IMR-90 (cell line): ENCODE measurements around the gene UQCRQ. TPM values are rescaled to one million over a fixed set of nuclear protein-coding genes. Genes with fewer than 3 reads are reported as not detected.

Source experiments
- ATAC-seq: fragments of 200-7000 bp; cut with Tn5 transposase; 2 replicates; pipeline ENCODE4 v1.9.1; 2020; ENCODE audit warnings: low read depth, mild to moderate bottlenecking, moderate library complexity
- BruUV-seq: library from RNA; stranded (reverse); fragments of 400-500 nt; replicated peaks from 2 replicates; lab custom pipeline; 2021; lab: Mats Ljungman, UMichigan
- CTCF ChIA-PET: fragments of 300-600 bp; formaldehyde crosslinking; extraction: SDS; loops from one replicate; lab custom pipeline; 2021; ENCODE audit warnings: antibody characterized with exemption; lab: Yijun Ruan, JAX
- POLR2A ChIA-PET: fragments of 300-600 bp; sonication (Branson Sonifier 250); formaldehyde crosslinking; loops from one replicate; lab custom pipeline; 2022; ENCODE audit warnings: antibody characterized with exemption; ENCODE audit not compliant: unreplicated experiment; lab: Charles Lee
- DNase-seq: peaks from one replicate; pipeline ENCODE4 v3.0.0; 2013
- H2AFZ ChIP-seq: replicated peaks from 2 replicates; pipeline ENCODE3; 2013; ENCODE audit warnings: low read length, mild to moderate bottlenecking; ENCODE audit not compliant: poor library complexity
- H2AK5ac ChIP-seq: 2 replicates; pipeline ENCODE4 v1.6.1; 2013; ENCODE audit warnings: low read depth, low read length, inconsistent platforms
- H2AK9ac ChIP-seq: replicated peaks from 2 replicates; pipeline ENCODE3; 2013; ENCODE audit warnings: mild to moderate bottlenecking, low read depth, low read length, moderate library complexity; ENCODE audit not compliant: poor library complexity
- H2BK120ac ChIP-seq: 2 replicates; pipeline ENCODE4 v1.6.1; 2013; ENCODE audit warnings: low read depth, low read length, inconsistent platforms
- H2BK15ac ChIP-seq: 3 replicates; pipeline ENCODE4 v1.6.1; 2013; ENCODE audit warnings: low read depth, low read length, inconsistent platforms
- H2BK20ac ChIP-seq: 2 replicates; pipeline ENCODE4 v1.6.1; 2013; ENCODE audit warnings: low read depth, mild to moderate bottlenecking, inconsistent platforms, low read length, moderate library complexity
- H2BK5ac ChIP-seq: 2 replicates; pipeline ENCODE4 v1.6.1; 2013; ENCODE audit warnings: mild to moderate bottlenecking, low read depth, low read length, inconsistent platforms; ENCODE audit not compliant: poor library complexity, severe bottlenecking
- H3K14ac ChIP-seq: replicated peaks from 2 replicates; pipeline ENCODE4 v1.6.1; 2013; ENCODE audit warnings: low read depth, low read length, inconsistent platforms
- H3K18ac ChIP-seq: 2 replicates; pipeline ENCODE4 v1.6.1; 2013; ENCODE audit warnings: low read depth, low read length, control low read depth
- H3K23ac ChIP-seq: 2 replicates; pipeline ENCODE4 v1.6.1; 2013; ENCODE audit warnings: low read depth, low read length, inconsistent platforms
- H3K27ac ChIP-seq: 2 replicates; pipeline ENCODE4 v1.5.1; 2013; ENCODE audit warnings: mild to moderate bottlenecking, control low read depth, low read length; ENCODE audit not compliant: insufficient read depth
- H3K27me3 ChIP-seq: 2 replicates; pipeline ENCODE4 v1.6.1; 2013; ENCODE audit warnings: low read length; ENCODE audit not compliant: control insufficient read depth, insufficient read depth
- H3K36me3 ChIP-seq: 2 replicates; pipeline ENCODE4 v1.6.1; 2013; ENCODE audit warnings: low read length, mixed read lengths; ENCODE audit not compliant: control insufficient read depth, insufficient read depth
- H3K4ac ChIP-seq: 2 replicates; pipeline ENCODE4 v1.6.1; 2013; ENCODE audit warnings: low read depth, low read length, inconsistent platforms
- H3K4me1 ChIP-seq: 2 replicates; pipeline ENCODE4 v1.6.1; 2013; ENCODE audit warnings: low read length, mixed read lengths; ENCODE audit not compliant: control insufficient read depth, insufficient read depth
- H3K4me2 ChIP-seq: 2 replicates; pipeline ENCODE4 v1.6.1; 2013; ENCODE audit warnings: low read depth, mild to moderate bottlenecking, control low read depth, low read length, moderate library complexity
- H3K4me3 ChIP-seq: 2 replicates; pipeline ENCODE4 v1.5.1; 2013; ENCODE audit warnings: low read depth, mild to moderate bottlenecking, control low read depth, low read length, moderate library complexity; ENCODE audit not compliant: insufficient read depth
- H3K56ac ChIP-seq: 2 replicates; pipeline ENCODE4 v1.6.1; 2013; ENCODE audit warnings: low read length, inconsistent platforms; ENCODE audit not compliant: insufficient read depth; ENCODE audit errors: extremely low read depth
- H3K79me1 ChIP-seq, 2 experiments: 2 replicates each; pipeline ENCODE4 v1.6.1; 2013; ENCODE audit warnings: low read length in 2 of 2, inconsistent platforms in 1 of 2, low read depth in 1 of 2
- H3K9ac ChIP-seq: 2 replicates; pipeline ENCODE4 v1.6.1; 2013; ENCODE audit warnings: low read depth, low read length, control low read depth
- H3K9me1 ChIP-seq: 2 replicates; pipeline ENCODE4 v1.6.1; 2013; ENCODE audit warnings: low read length, inconsistent platforms; ENCODE audit not compliant: insufficient read depth
- H3K9me3 ChIP-seq: 2 replicates; pipeline ENCODE4 v1.6.1; 2013; ENCODE audit warnings: low read length; ENCODE audit not compliant: control insufficient read depth, insufficient read depth
- H4K20me1 ChIP-seq: 2 replicates; pipeline ENCODE4 v1.6.1; 2013; ENCODE audit warnings: low read length, inconsistent platforms; ENCODE audit not compliant: insufficient read depth
- H4K5ac ChIP-seq: 2 replicates; pipeline ENCODE4 v1.6.1; 2013; ENCODE audit warnings: mild to moderate bottlenecking, low read depth, low read length, control low read depth
- H4K8ac ChIP-seq, 2 experiments: 2 replicates each; pipeline ENCODE4 v1.6.1; 2013; ENCODE audit warnings: low read depth in 2 of 2, low read length in 2 of 2, control low read depth in 1 of 2, inconsistent platforms in 1 of 2
- H4K91ac ChIP-seq: 2 replicates; pipeline ENCODE4 v1.6.1; 2013; ENCODE audit warnings: low read depth, low read length, inconsistent platforms; ENCODE audit not compliant: insufficient read depth
- BHLHE40 ChIP-seq: fragments of 150-350 bp; IDR thresholded peaks from 2 replicates; pipeline ENCODE4 v1.6.1; 2016; ENCODE audit warnings: mild to moderate bottlenecking, low read depth, low read length
- CEBPB ChIP-seq: IDR thresholded peaks from 2 replicates; pipeline ENCODE4 v1.6.1; 2012; ENCODE audit warnings: low read depth, low read length, improper control_type of control experiment
- CHD1 ChIP-seq: IDR thresholded peaks from 2 replicates; pipeline ENCODE4 v1.6.1; 2012; ENCODE audit warnings: low read depth, low read length, improper control_type of control experiment
- ELK1 ChIP-seq: fragments of 150-350 bp; IDR thresholded peaks from 2 replicates; pipeline ENCODE4 v1.6.1; 2016; ENCODE audit warnings: low read depth, mild to moderate bottlenecking, low read length, moderate library complexity, borderline replicate concordance
- FOS ChIP-seq: fragments of 150-350 bp; IDR thresholded peaks from 2 replicates; pipeline ENCODE4 v1.6.1; 2016; ENCODE audit warnings: low read depth, low read length
- MAFK ChIP-seq: IDR thresholded peaks from 2 replicates; pipeline ENCODE4 v1.6.1; 2012; ENCODE audit warnings: low read depth, low read length, improper control_type of control experiment
- MAZ ChIP-seq: IDR thresholded peaks from 2 replicates; pipeline ENCODE4 v1.6.1; 2012; ENCODE audit warnings: low read depth, mild to moderate bottlenecking, low read length, improper control_type of control experiment, moderate library complexity, borderline replicate concordance
- MXI1 ChIP-seq: IDR thresholded peaks from 2 replicates; pipeline ENCODE4 v1.6.1; 2012; ENCODE audit warnings: low read depth, mild to moderate bottlenecking, low read length, moderate library complexity, borderline replicate concordance
- NFE2L2 ChIP-seq: fragments of 150-350 bp; IDR thresholded peaks from 2 replicates; pipeline ENCODE4 v1.6.1; 2016; ENCODE audit warnings: low read depth, mild to moderate bottlenecking, low read length
- POLR2A ChIP-seq: IDR thresholded peaks from 2 replicates; pipeline ENCODE4 v1.6.1; 2012; ENCODE audit warnings: mild to moderate bottlenecking, low read depth, low read length
- RAD21 ChIP-seq: IDR thresholded peaks from 2 replicates; pipeline ENCODE4 v1.6.1; 2012; ENCODE audit warnings: low read length, improper control_type of control experiment
- RCOR1 ChIP-seq: IDR thresholded peaks from 2 replicates; pipeline ENCODE4 v1.6.1; 2012; ENCODE audit warnings: mild to moderate bottlenecking, low read length, improper control_type of control experiment; ENCODE audit not compliant: insufficient replicate concordance
- RFX5 ChIP-seq: IDR thresholded peaks from 2 replicates; pipeline ENCODE4 v1.8.0; 2012; ENCODE audit warnings: low read depth, mild to moderate bottlenecking, low read length, moderate library complexity
- SMC3 ChIP-seq: fragments of 150-350 bp; IDR thresholded peaks from 2 replicates; pipeline ENCODE4 v1.6.1; 2016; ENCODE audit warnings: low read depth, mild to moderate bottlenecking, antibody characterized with exemption, low read length, moderate library complexity
- WGBS, 2 experiments: methylation state at CpG; one replicate each; pipeline versions ENCODE4 v1.1.5 to v1.1.7; 2013; ENCODE audit warnings: missing lambda C conversion rate in 2 of 2; ENCODE audit not compliant: insufficient read length in 1 of 2; ENCODE audit errors: extremely low coverage in 2 of 2; 5-methylcytosine and 5-hydroxymethylcytosine counted together
- dilution Hi-C: fragments of 300-500 bp; cut with HindIII; formaldehyde crosslinking; loops from one replicate; pipeline ENCODE4 v1.14.3; 2018; ENCODE audit warnings: low sequenced_read_pairs; ENCODE audit not compliant: unreplicated experiment
- in situ Hi-C: fragments of 300-500 bp; cut with MboI; formaldehyde crosslinking; loops from 3 replicates; pipeline ENCODE4 v1.14.3; 2019; ENCODE audit warnings: low sequenced_read_pairs, inconsistent platforms, mixed read lengths
- intact Hi-C: fragments of 100-400 bp; cut with micrococcal nuclease; formaldehyde crosslinking; loops from 2 replicates; pipeline ENCODE4 v1.10.0; 2022
- polyA plus RNA-seq, 3 experiments: library from polyadenylated mRNA; depleted of rRNA; stranded (reverse); fragments of >200 nt; gene quantifications; 2 replicates each; pipeline ENCODE4 v1.2.3, GENCODE V29; 2012; ENCODE audit warnings: low replicate concordance in 1 of 3
- total RNA-seq: library from RNA; depleted of rRNA; stranded (reverse); fragments of >200 nt; gene quantifications from 2 replicates; pipeline ENCODE4 v1.2.3, GENCODE V29; 2012
- TF ChIP-seq, protein P1 (sequence below): fragments of 150-350 bp; IDR thresholded peaks from 2 replicates; pipeline ENCODE4 v1.6.1; 2017; ENCODE audit warnings: mild to moderate bottlenecking, antibody characterized with exemption, low read length, low read depth
- TF ChIP-seq, protein P2 (sequence below): conservative IDR thresholded peaks from 2 replicates; pipeline ENCODE4 v1.5.1; 2012; ENCODE audit warnings: mild to moderate bottlenecking, low read depth, low read length, improper control_type of control experiment

Gene UQCRQ
- total and polyA plus RNA-seq, 2 of the 4 experiments (the other 2 are of a cell fraction): 73.7 to 292 TPM

DNA sequence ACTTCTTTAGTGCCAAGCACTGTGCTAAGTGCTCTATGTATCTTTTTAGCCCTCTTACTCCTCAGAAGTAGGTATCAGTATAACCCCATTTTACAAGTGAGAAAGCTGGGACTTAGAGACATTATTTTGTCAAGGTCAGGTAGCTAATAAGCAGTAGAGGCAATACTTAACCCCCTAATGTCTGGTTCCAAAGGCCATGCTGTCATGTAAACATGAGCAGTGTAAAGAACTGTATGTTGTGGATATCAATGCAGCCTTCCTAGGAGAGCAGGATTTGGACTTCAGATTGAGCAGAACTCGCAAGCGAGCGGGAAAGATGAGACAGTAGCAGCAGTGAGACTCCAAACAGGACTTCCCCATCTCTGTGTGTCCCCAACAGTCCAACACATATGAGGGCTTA, 32.4 kb upstream of the UQCRQ start:
- Histone ChIP-seq H3K4me1 (peaks cover 5% of the 10 kb centered on the region; the same call in 1 of the 2 replicates), H2BK15ac (no peak overlapping the region), H3K4ac (no peak overlapping the region), H3K79me1 (peaks cover 5 to 11% of the 10 kb centered on the region in 2 experiments; a peak in 2 of 4 replicates), H3K4me2 (no peak overlapping the region), H2BK120ac (no peak overlapping the region), H2BK20ac (no peak overlapping the region), H3K14ac (no peak overlapping the region), H3K23ac (no peak overlapping the region), H3K9me1 (peaks cover 4% of the 10 kb centered on the region), H3K56ac (no peak overlapping the region), H2BK5ac (no peak overlapping the region), H3K27me3 (no peaks in the 10 kb centered on the region), H4K20me1 (no peaks in the 10 kb centered on the region), H4K5ac (no peak overlapping the region), H4K91ac (no peak overlapping the region), H3K18ac (no peak overlapping the region), H2AK9ac (no peak overlapping the region), H2AK5ac (no peak overlapping the region), H3K4me3 (no peak overlapping the region), H2AFZ (no peak overlapping the region), H3K27ac (no peak overlapping the region), H3K36me3 (no peaks in the 10 kb centered on the region), H3K9ac (no peak overlapping the region), H4K8ac (no peak overlapping the region), H3K9me3 (no peaks in the 10 kb centered on the region)
- DNase-seq: no peak
- no TSS peak for BruUV-seq
- TF ChIP-seq RAD21 (no peak), NFE2L2 (no peak), RFX5 (no peak), SMC3 (no peak), CHD1 (no peak), MXI1 (no peak), MAFK (no peak), POLR2A (no peak), MAZ (no peak), CEBPB (no peak), BHLHE40 (no peak), ELK1 (no peak), RCOR1 (no peak), FOS (no peak)
- TF ChIP-seq, protein P1, sequence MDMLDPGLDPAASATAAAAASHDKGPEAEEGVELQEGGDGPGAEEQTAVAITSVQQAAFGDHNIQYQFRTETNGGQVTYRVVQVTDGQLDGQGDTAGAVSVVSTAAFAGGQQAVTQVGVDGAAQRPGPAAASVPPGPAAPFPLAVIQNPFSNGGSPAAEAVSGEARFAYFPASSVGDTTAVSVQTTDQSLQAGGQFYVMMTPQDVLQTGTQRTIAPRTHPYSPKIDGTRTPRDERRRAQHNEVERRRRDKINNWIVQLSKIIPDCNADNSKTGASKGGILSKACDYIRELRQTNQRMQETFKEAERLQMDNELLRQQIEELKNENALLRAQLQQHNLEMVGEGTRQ: no peak
- TF ChIP-seq, protein P2, sequence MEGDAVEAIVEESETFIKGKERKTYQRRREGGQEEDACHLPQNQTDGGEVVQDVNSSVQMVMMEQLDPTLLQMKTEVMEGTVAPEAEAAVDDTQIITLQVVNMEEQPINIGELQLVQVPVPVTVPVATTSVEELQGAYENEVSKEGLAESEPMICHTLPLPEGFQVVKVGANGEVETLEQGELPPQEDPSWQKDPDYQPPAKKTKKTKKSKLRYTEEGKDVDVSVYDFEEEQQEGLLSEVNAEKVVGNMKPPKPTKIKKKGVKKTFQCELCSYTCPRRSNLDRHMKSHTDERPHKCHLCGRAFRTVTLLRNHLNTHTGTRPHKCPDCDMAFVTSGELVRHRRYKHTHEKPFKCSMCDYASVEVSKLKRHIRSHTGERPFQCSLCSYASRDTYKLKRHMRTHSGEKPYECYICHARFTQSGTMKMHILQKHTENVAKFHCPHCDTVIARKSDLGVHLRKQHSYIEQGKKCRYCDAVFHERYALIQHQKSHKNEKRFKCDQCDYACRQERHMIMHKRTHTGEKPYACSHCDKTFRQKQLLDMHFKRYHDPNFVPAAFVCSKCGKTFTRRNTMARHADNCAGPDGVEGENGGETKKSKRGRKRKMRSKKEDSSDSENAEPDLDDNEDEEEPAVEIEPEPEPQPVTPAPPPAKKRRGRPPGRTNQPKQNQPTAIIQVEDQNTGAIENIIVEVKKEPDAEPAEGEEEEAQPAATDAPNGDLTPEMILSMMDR: no peak
- in situ Hi-C loops (no loop called here), intact Hi-C loops (no loop called here), dilution Hi-C loops (no loop called here)
- no CpG with 5 or more reads among the region's 3 CpGs for WGBS, 2 experiments
- CTCF ChIA-PET: no interaction called here
- no peak for ATAC-seq
- POLR2A ChIA-PET: no interaction called here
